ENCODE measurements around the gene SUMO3.

GRCh38 chr21:44764319-44765230 lies 53.3 kb downstream of the SUMO3 start:
- TF ChIP-seq CTCF (IDR thresholded peaks at IDR 0.05) (no peak), NFE2L1 (CRISPR knock-in tag; IDR thresholded peaks at IDR 0.05) (no peak), TEAD4 (CRISPR knock-in tag; IDR thresholded peaks at IDR 0.05) (no peak), HMGA2 (CRISPR knock-in tag; IDR thresholded peaks at IDR 0.05) (no peak), CREM (CRISPR knock-in tag; IDR thresholded peaks at IDR 0.05) (no peak), OVOL2 (CRISPR knock-in tag; IDR thresholded peaks at IDR 0.05; ENCODE audit: borderline replicate concordance) (no peak), ELF4 (CRISPR knock-in tag; IDR thresholded peaks at IDR 0.05; ENCODE audit: low read depth) (no peak), ATF1 (CRISPR knock-in tag; IDR thresholded peaks at IDR 0.05) (no peak), AR (CRISPR knock-in tag; IDR thresholded peaks at IDR 0.05) (no peak), ZNF317 (CRISPR knock-in tag; IDR thresholded peaks at IDR 0.05; ENCODE audit: borderline replicate concordance, low read depth) (no peak), CBFB (CRISPR knock-in tag; IDR thresholded peaks at IDR 0.05; ENCODE audit: low read depth) (no peak), PRRX2 (CRISPR knock-in tag; IDR thresholded peaks at IDR 0.05) (no peak)
- TF ChIP-seq, protein P1, sequence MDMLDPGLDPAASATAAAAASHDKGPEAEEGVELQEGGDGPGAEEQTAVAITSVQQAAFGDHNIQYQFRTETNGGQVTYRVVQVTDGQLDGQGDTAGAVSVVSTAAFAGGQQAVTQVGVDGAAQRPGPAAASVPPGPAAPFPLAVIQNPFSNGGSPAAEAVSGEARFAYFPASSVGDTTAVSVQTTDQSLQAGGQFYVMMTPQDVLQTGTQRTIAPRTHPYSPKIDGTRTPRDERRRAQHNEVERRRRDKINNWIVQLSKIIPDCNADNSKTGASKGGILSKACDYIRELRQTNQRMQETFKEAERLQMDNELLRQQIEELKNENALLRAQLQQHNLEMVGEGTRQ (CRISPR knock-in tag; IDR thresholded peaks at IDR 0.05) = no peak
- TF ChIP-seq, protein P2, sequence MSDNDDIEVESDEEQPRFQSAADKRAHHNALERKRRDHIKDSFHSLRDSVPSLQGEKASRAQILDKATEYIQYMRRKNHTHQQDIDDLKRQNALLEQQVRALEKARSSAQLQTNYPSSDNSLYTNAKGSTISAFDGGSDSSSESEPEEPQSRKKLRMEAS (CRISPR knock-in tag; IDR thresholded peaks at IDR 0.05) = no peak
